ENCODE results near the gene NPFF.

The NPFF gene

GRCh38 chr12:53502983-53503728 lies 4.1 kb downstream of the NPFF start:
- H3K4me3 Mint-ChIP-seq = no peak overlapping the region
- H3K27ac Mint-ChIP-seq = no peak overlapping the region
- peaks cover 25% of the 10 kb centered on the region for H3K36me3 Mint-ChIP-seq
- no peak for ATAC-seq
- H3K27me3 Mint-ChIP-seq = no peaks in the 10 kb centered on the region
- peaks cover 42% of the 10 kb centered on the region for H3K4me1 Mint-ChIP-seq
- H3K9me3 Mint-ChIP-seq = no peaks in the 10 kb centered on the region

GRCh38 chr12:53502331-53502730 lies 5.0 kb downstream of the NPFF start:
- Mint-ChIP-seq H3K27me3 (no peaks in the 10 kb centered on the region), H3K4me3 (peak overlapping the region; percentile 87), H3K4me1 (peaks cover 42% of the 10 kb centered on the region), H3K9me3 (no peaks in the 10 kb centered on the region), H3K27ac (peak overlapping the region; percentile 98), H3K36me3 (peaks cover 25% of the 10 kb centered on the region)
- ATAC-seq = no peak

DNA sequence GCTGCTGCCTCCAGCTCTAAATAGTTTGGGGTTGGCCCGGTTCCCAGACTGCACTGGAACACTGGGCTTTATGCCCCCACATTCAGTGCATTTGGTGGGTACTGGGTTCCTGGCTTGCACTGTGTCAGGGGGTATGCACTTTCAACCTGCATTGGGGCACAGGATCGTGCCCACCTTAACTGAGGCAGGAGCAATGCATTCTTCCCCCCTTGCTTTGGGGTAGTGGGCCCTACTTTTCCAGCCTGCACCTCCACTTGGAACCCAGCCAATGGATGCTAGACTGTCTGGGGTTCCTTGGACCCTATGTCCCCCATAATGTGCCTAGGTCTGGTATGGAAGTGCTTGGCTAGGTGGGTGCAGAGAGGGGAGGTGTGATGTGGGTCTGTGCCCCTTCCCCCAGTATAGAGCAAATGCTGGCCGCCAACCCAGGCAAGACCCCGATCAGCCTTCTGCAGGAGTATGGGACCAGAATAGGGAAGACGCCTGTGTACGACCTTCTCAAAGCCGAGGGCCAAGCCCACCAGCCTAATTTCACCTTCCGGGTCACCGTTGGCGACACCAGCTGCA lies 5.6 kb downstream of the NPFF start:
- H3K9me3 Mint-ChIP-seq = no peaks in the 10 kb centered on the region
- peaks cover 20% of the 10 kb centered on the region for H3K36me3 Mint-ChIP-seq
- no peak for ATAC-seq
- H3K4me3 Mint-ChIP-seq = peak overlapping the region; percentile 87
- no peaks in the 10 kb centered on the region for H3K27me3 Mint-ChIP-seq
- peak overlapping the region; percentile 98 for H3K27ac Mint-ChIP-seq
- H3K4me1 Mint-ChIP-seq = peaks cover 42% of the 10 kb centered on the region

DNA sequence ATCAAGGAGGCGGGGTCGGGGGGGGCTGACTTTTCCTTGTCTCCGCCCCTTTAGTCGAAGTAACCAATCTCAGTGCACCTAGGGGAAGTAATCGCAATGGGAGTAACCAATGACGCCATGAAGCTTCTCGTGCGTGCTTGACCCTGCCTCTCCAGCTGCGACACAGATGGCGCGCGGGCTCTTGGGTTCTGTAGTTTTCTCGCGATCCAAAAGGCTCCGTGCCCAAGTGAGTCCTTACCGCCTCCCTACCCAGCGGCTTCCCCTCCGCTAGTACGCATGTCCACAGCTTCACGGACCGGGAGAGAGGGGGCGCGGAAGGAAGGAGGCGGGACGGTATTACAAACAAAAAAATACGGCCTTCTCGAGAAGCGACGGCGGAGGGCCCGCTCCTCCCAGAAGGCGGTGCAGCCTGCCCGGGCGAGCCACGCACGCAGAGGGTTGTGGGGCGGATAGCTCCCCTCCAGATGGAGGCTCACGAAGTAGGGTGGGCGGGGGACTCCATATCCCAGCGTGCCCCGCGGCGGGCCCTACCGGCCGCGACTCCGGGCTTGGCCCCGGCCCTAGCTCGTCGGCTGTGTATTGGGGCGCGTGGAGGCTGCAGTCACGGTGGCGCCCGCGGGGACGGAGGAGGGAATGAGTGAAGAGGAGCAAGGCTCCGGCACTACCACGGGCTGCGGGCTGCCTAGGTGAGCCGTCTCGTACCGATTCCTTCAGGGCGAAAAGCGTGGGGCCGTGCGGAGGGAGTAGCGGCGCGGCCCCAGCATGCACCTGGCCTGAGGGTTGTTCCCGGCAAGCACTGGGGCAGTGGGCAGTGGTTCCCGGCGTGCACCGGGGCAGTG lies 6.3 kb downstream of the NPFF start, which contains the start of gene TARBP2:
TARBP2 (plus strand) TSS at position 508 of the 839 bp plus-strand sequence; CDS start at position 634, 126 bp downstream.
- H3K9me3 Mint-ChIP-seq = no peaks in the 10 kb centered on the region
- no peaks in the 10 kb centered on the region for H3K27me3 Mint-ChIP-seq
- peak within 1 kb of the TSS; percentile 98 for H3K27ac Mint-ChIP-seq
- peak within 1 kb of the TSS; percentile 87 for H3K4me3 Mint-ChIP-seq
- H3K4me1 Mint-ChIP-seq = peaks cover 42% of the 10 kb centered on the region
- ATAC-seq = peak; percentile 93
- H3K36me3 Mint-ChIP-seq = peaks cover 18% of the 10 kb centered on the region

- Mint-ChIP-seq H3K4me3 (peak overlapping the region; percentile 87), H3K4me1 (peaks cover 42% of the 10 kb centered on the region), H3K27ac (peak overlapping the region; percentile 98), H3K27me3 (no peaks in the 10 kb centered on the region), H3K9me3 (no peaks in the 10 kb centered on the region), H3K36me3 (peaks cover 11% of the 10 kb centered on the region)
- ATAC-seq = no peak
Observed at GRCh38 chr12:53500142-53500775, 7.0 kb downstream of the NPFF start.

GRCh38 chr12:53499266-53500141 lies 7.8 kb downstream of the NPFF start, which contains the start of gene MAP3K12:
MAP3K12 (minus strand) TSS chr12:53499458; CDS start chr12:53487391, 12,067 bp downstream.
- peak within 1 kb of the TSS; percentile 87 for H3K4me3 Mint-ChIP-seq
- no peaks in the 10 kb centered on the region for H3K27me3 Mint-ChIP-seq
- peaks cover 3% of the 10 kb centered on the region for H3K36me3 Mint-ChIP-seq
- peaks cover 36% of the 10 kb centered on the region for H3K4me1 Mint-ChIP-seq
- H3K27ac Mint-ChIP-seq = peak within 1 kb of the TSS; percentile 98
- H3K9me3 Mint-ChIP-seq = no peaks in the 10 kb centered on the region
- ATAC-seq = no peak

- peaks cover 40% of the 10 kb centered on the region for H3K4me1 Mint-ChIP-seq
- ATAC-seq = no peak
- H3K27ac Mint-ChIP-seq = peak overlapping the region; percentile 98
- H3K9me3 Mint-ChIP-seq = no peaks in the 10 kb centered on the region
- peak overlapping the region; percentile 87 for H3K4me3 Mint-ChIP-seq
- no peaks in the 10 kb centered on the region for H3K27me3 Mint-ChIP-seq
- H3K36me3 Mint-ChIP-seq = no peaks in the 10 kb centered on the region
Observed at GRCh38 chr12:53498235-53498630, 9.1 kb downstream of the NPFF start.

- no peak for ATAC-seq
- Mint-ChIP-seq H3K27ac (peak overlapping the region; percentile 98), H3K4me1 (peaks cover 45% of the 10 kb centered on the region)
Observed at GRCh38 chr12:53497461-53497860, 9.8 kb downstream of the NPFF start.

DNA sequence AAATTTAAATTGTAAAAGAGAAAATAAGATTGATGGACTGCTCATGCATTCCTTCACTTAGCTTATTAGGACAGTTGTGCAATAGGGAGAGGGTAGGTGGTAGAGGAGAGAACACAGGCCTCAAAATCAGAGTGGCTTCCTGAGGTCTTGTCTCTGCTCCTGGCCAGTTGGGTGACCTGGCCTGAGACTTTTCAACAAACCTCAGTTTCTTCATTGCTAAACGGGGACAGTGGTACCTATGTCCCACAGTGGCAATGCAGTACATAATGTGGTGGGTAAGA lies 10.6 kb downstream of the NPFF start:
- Mint-ChIP-seq H3K27me3 (no peaks in the 10 kb centered on the region), H3K4me1 (peaks cover 45% of the 10 kb centered on the region), H3K4me3 (no peak overlapping the region), H3K9me3 (no peaks in the 10 kb centered on the region), H3K36me3 (no peaks in the 10 kb centered on the region), H3K27ac (no peak overlapping the region)
- no peak for ATAC-seq

More at GRCh38 chr12:53497461-53497860, 9.8 kb downstream of the NPFF start:
- H3K9me3 Mint-ChIP-seq = no peaks in the 10 kb centered on the region
- H3K27me3 Mint-ChIP-seq = no peaks in the 10 kb centered on the region
- no peak overlapping the region for H3K4me3 Mint-ChIP-seq
- H3K36me3 Mint-ChIP-seq = no peaks in the 10 kb centered on the region

- Mint-ChIP-seq H3K27me3 (no peaks in the 10 kb centered on the region), H3K27ac (no peak overlapping the region), H3K4me3 (no peak overlapping the region), H3K4me1 (peaks cover 45% of the 10 kb centered on the region), H3K9me3 (no peaks in the 10 kb centered on the region), H3K36me3 (no peaks in the 10 kb centered on the region)
- ATAC-seq = no peak
Observed at GRCh38 chr12:53495903-53496751, 11.2 kb downstream of the NPFF start.

- H3K27me3 Mint-ChIP-seq = no peaks in the 10 kb centered on the region
- no peaks in the 10 kb centered on the region for H3K36me3 Mint-ChIP-seq
- no peaks in the 10 kb centered on the region for H3K9me3 Mint-ChIP-seq
- H3K27ac Mint-ChIP-seq = peak overlapping the region; percentile 79
- peak overlapping the region; percentile 88 for H3K4me3 Mint-ChIP-seq
- peaks cover 32% of the 10 kb centered on the region for H3K4me1 Mint-ChIP-seq
- ATAC-seq = no peak
Observed at GRCh38 chr12:53493610-53494391, 13.5 kb downstream of the NPFF start.

GRCh38 chr12:53492830-53493609 lies 14.3 kb downstream of the NPFF start:
- H3K4me1 Mint-ChIP-seq = peaks cover 25% of the 10 kb centered on the region
- peak; percentile 97 for ATAC-seq

More at GRCh38 chr12:53492830-53493609, 14.3 kb downstream of the NPFF start:
- Mint-ChIP-seq H3K4me3 (peak overlapping the region; percentile 88), H3K36me3 (no peaks in the 10 kb centered on the region), H3K27ac (peak overlapping the region; percentile 79), H3K27me3 (no peaks in the 10 kb centered on the region), H3K9me3 (no peaks in the 10 kb centered on the region)
